ENCODE measurements around the gene AUH. TPM values are rescaled to one million over a fixed set of nuclear protein-coding genes. Genes with fewer than 3 reads are reported as not detected.

Gene AUH
- total and polyA plus RNA-seq, 12 donors = 16.3 to 56.3 (median 44.2) TPM

DNA sequence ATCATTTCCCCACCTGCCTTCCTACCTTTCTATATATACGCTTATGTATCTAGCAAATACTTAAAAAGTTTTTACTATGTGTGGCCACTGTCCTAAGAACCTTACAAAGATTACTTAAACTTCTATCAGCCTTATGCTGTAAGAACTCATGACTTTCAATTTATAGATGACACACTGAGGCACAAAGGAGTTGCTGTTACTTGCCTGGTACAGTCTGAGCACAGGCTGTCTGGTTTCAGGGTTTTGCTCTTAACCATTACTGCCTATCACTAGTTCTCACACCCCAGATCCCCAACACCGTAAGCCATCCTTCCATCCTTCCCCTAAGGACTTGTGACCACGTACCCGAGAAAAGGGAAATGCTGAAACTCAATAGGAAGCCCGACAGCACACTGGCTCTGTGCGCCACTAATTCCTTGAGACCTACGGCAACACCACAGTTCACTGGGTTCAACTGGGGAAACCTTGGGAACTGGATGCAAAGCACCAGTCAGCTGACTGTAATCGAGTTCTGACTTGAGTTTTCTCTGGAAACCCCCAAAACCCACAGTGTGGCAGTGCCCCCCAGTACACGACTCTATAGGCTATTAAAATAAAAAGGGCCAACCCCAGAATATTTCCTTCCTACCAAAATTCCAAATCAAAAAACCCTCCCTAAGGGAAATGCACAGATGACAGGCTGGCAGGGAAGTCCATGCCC is 56.0 kb downstream of the AUH start:
- Histone ChIP-seq H3K9me3 (no peaks in the 10 kb centered on the region), H3K4me1 (peaks cover 0 to 45% (median 24%) of the 10 kb centered on the region in 9 donors), H3K4me3 (no peak overlapping the region), H3K27me3 (no peaks in the 10 kb centered on the region), H3K27ac (no peak overlapping the region), H3K36me3 (peaks cover 0 to 11% (median 0%) of the 10 kb centered on the region in 9 donors)
- TF ChIP-seq, protein P1, sequence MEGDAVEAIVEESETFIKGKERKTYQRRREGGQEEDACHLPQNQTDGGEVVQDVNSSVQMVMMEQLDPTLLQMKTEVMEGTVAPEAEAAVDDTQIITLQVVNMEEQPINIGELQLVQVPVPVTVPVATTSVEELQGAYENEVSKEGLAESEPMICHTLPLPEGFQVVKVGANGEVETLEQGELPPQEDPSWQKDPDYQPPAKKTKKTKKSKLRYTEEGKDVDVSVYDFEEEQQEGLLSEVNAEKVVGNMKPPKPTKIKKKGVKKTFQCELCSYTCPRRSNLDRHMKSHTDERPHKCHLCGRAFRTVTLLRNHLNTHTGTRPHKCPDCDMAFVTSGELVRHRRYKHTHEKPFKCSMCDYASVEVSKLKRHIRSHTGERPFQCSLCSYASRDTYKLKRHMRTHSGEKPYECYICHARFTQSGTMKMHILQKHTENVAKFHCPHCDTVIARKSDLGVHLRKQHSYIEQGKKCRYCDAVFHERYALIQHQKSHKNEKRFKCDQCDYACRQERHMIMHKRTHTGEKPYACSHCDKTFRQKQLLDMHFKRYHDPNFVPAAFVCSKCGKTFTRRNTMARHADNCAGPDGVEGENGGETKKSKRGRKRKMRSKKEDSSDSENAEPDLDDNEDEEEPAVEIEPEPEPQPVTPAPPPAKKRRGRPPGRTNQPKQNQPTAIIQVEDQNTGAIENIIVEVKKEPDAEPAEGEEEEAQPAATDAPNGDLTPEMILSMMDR (IDR thresholded peaks at IDR 0.05) = no peak
- ATAC-seq (peak in 1 of 8 donors; percentile 27), DNase-seq (no peak)
- WGBS, 2 donors = 87 to 92% methylated on average over 9 of the region's 9 CpGs
- intact Hi-C loops (cut with DNase I) = loop anchor here in 2 of 10 donors (5.0 to 10.0 kb wide), 2 partner anchors 117 to 119 kb away; partner anchors contain the start of gene NFIL3 (in 2 of the 2)

DNA sequence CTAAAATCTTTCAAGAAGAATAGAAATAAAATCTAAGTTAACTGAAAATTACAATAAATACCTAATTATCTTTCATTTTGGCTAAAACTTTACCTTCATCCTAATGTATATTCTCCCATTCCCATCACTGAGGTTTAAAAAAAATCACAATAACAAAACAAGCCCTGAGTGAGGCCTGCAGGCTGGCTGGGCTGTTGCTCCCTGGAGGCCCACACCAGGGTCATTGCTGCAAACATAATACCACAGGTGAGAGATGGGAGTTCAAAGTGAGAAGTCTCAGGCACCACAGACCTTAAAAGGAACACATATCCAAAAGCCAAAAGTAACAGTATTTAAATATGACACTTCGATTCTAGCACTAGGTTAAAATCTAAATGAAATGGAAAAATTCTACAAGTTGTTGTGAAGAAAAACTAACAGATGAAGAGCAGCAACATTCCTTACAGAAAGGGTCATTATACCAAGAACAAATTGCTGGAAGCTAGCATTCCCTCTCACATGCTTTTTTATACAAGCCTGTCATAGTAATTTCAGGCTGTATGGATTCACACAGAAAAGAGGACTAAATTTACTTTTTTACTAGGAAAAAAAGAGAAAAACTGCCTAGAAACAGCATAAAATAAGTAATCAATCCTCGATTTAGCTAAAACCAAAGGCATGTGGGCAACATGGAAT is 57.8 kb downstream of the AUH start:
- ATAC-seq = no peak
- no peak for DNase-seq
- Histone ChIP-seq H3K27me3 (no peaks in the 10 kb centered on the region), H3K9me3 (no peaks in the 10 kb centered on the region), H3K4me3 (no peak overlapping the region), H3K4me1 (peaks cover 0 to 54% (median 24%) of the 10 kb centered on the region in 9 donors), H3K27ac (peak overlapping the region in 2 of 10 donors; percentile 42 to 64), H3K36me3 (no peaks in the 10 kb centered on the region)
- TF ChIP-seq, protein P1 (IDR thresholded peaks at IDR 0.05) = no peak
- whole genome bisulfite sequencing, 2 donors = 91 to 94% methylated on average over 2 of the region's 2 CpGs
- intact Hi-C loops (cut with DNase I) = loop anchor here in 1 of 10 donors (10.0 kb wide), 1 partner anchor 121 kb away; the partner anchor contains the start of gene NFIL3

- no peak for DNase-seq
- Histone ChIP-seq H3K27ac (peak overlapping the region in 8 of 10 donors; percentile 6 to 64 (median 49)), H3K27me3 (no peaks in the 10 kb centered on the region), H3K36me3 (peaks cover 0 to 2% (median 0%) of the 10 kb centered on the region in 9 donors), H3K9me3 (no peaks in the 10 kb centered on the region), H3K4me3 (peak overlapping the region in 1 of 10 donors; percentile 5), H3K4me1 (peaks cover 0 to 64% (median 24%) of the 10 kb centered on the region in 9 donors)
- 43 to 49% methylated on average over 4 of the region's 4 CpGs for WGBS, 2 donors
- peak in 7 of 8 donors; percentile 29 to 83 (median 75) for ATAC-seq
- TF ChIP-seq, protein P1 (IDR thresholded peaks at IDR 0.05) = no peak
- intact Hi-C loops (cut with DNase I) = loop anchor here in 1 of 10 donors (10.0 kb wide), 1 partner anchor 122 kb away; the partner anchor contains the start of gene NFIL3
These were observed 58.9 kb downstream of the AUH start for GRCh38 chr9:91302831-91303230.

DNA sequence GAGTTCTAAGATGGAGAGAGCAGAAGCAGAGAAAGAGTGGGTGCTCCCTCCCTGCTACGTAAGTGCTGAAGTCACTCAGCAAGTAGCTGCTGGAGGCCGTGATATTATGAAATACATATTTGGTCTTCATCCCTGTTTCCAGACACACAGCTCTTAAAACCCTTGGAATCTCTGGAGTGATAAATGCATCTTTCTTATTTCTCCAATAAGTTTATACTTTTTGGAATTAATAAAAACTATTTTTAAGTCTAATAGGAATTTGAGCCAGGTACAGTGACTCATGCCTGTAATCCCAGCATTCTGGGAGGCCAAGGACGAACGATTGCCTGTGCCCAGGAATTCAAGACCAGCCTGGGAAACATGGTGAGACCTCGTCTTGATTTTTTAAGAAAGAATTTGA is 60.6 kb downstream of the AUH start:
- Histone ChIP-seq H3K4me1 (peaks cover 0 to 70% (median 21%) of the 10 kb centered on the region in 9 donors), H3K27me3 (no peaks in the 10 kb centered on the region), H3K27ac (peak overlapping the region in 1 of 10 donors; percentile 37), H3K9me3 (no peaks in the 10 kb centered on the region), H3K36me3 (peaks cover 0 to 19% (median 13%) of the 10 kb centered on the region in 9 donors), H3K4me3 (no peak overlapping the region)
- no peak for DNase-seq
- TF ChIP-seq, protein P1 (IDR thresholded peaks at IDR 0.05) = no peak
- ATAC-seq = peak in 1 of 8 donors; percentile 43
- WGBS, 2 donors = 69 to 73% methylated on average over 5 of the region's 5 CpGs
- intact Hi-C loops (cut with DNase I) = loop anchor here in 1 of 10 donors (10.0 kb wide), 1 partner anchor 124 kb away; the partner anchor contains the start of gene NFIL3

All from heart right ventricle (tissue), 16 donors.